Left ventricle myocardium inferior (tissue), 1 donor: ENCODE measurements around the gene RPS10. TPM values are rescaled to one million over a fixed set of nuclear protein-coding genes. Genes with fewer than 3 reads are reported as not detected.
"Not testable (repeated sequence)": the region's sequence is repeated elsewhere in the genome, so short reads cannot be mapped to it uniquely, and the experiment has no call there.

Source experiments
- DNase-seq: peaks from one replicate; pipeline ENCODE4 v3.0.0-alpha.2; 2020
- H3K27ac ChIP-seq: fragments of 200-600 bp; replicated peaks from 2 replicates; pipeline ENCODE4 v1.8.0; 2021
- H3K27me3 ChIP-seq: fragments of 200-600 bp; 2 replicates; pipeline ENCODE4 v1.8.0; 2021; ENCODE audit warnings: low read depth
- H3K36me3 ChIP-seq: fragments of 200-600 bp; 2 replicates; pipeline ENCODE4 v1.8.0; 2021
- H3K4me1 ChIP-seq: fragments of 200-600 bp; 2 replicates; pipeline ENCODE4 v1.8.0; 2021
- H3K4me3 ChIP-seq: fragments of 200-600 bp; 2 replicates; pipeline ENCODE4 v1.8.0; 2021; ENCODE audit warnings: mild to moderate bottlenecking, moderate library complexity
- H3K9me3 ChIP-seq: fragments of 200-600 bp; replicated peaks from 2 replicates; pipeline ENCODE4 v1.8.0; 2021
- CTCF ChIP-seq: fragments of 200-600 bp; IDR thresholded peaks from 2 replicates; pipeline ENCODE4 v1.8.0; 2021; ENCODE audit warnings: antibody characterized with exemption, mild to moderate bottlenecking, borderline replicate concordance
- intact Hi-C: fragments of 100-400 bp; cut with micrococcal nuclease; formaldehyde crosslinking; loops from one replicate; pipeline ENCODE4 v1.11.0; 2022
- total RNA-seq: library from RNA; stranded (reverse); fragmentation: NEBNext Ultra II Directional; extraction: Animal tissue kit (Norgen Biotek cat#: 25700); gene quantifications from one replicate; pipeline ENCODE4 v1.2.1, GENCODE V29; 2021
- donor health status: DM: no; HTN: yes; CAD: no; lungs with severe emphysema.

Gene RPS10
- total RNA-seq, 1 donor from 2014 or later = 678 TPM

DNA sequence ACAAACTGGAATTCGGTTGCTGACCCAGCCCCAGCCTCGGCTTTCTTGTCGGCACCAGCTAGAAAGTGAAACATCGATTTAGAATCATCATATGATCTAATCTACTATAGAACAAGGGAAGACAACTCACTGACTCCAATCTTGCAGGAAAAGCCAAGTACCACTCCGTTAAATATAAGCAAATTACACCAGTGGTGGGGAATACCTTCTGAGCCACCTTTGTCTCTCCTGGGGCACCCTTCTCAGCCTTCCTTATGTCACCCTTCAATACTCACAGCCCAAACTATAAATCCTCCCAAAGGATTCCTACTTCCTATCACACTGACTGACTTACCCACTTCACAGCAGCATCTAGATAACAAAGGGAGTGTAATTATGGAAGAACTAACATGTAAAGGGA is 7.5 kb downstream of the RPS10 start:
- Histone ChIP-seq H3K27ac (no peak overlapping the region), H3K9me3 (no peaks in the 10 kb centered on the region), H3K4me3 (no peak overlapping the region), H3K4me1 (peaks cover 13% of the 10 kb centered on the region), H3K36me3 (peaks cover 74% of the 10 kb centered on the region), H3K27me3 (no peaks in the 10 kb centered on the region)
- DNase-seq = no peak
- intact Hi-C loops = loop anchor here (10.0 kb wide), 1 partner anchor 224 kb away; no protein-coding TSS in a partner anchor
- TF ChIP-seq CTCF = no peak

DNA sequence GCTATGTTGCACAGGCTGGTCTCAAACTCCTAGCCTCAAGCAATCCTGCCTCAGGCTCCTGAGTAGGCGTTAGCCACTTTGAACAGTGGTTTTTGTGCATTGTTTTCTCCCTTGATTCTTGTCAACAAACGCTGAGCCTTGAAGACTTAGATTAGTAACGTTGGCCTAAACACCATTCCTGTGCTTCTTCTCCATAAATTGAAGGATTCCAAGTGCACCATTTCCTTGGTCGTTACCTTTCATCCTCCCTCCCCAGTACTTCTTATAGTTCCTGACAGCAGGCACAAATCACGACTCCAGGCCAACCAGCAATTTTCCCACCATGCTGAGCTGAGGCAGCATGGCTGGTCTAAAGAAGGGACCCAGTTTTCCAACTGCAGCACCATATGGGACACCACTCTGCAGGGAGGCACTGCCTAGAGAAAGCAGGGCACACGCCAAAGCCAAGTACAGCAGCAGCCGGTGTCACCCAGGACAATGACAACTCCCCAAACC is 8.9 kb downstream of the RPS10 start:
- no peak overlapping the region for H3K4me3 ChIP-seq
- H3K27ac ChIP-seq = no peak overlapping the region
- intact Hi-C loops = loop anchor here (10.0 kb wide), 1 partner anchor 222 kb away; no protein-coding TSS in a partner anchor
- no peak for DNase-seq
- no peaks in the 10 kb centered on the region for H3K9me3 ChIP-seq
- no peaks in the 10 kb centered on the region for H3K27me3 ChIP-seq
- H3K36me3 ChIP-seq = peaks cover 60% of the 10 kb centered on the region
- H3K4me1 ChIP-seq = peaks cover 8% of the 10 kb centered on the region
- TF ChIP-seq CTCF = no peak

GRCh38 chr6:34414999-34415858 is 10.6 kb downstream of the RPS10 start:
- Histone ChIP-seq H3K27me3 (no peaks in the 10 kb centered on the region), H3K4me1 (peaks cover 8% of the 10 kb centered on the region), H3K4me3 (no peak overlapping the region), H3K9me3 (no peaks in the 10 kb centered on the region), H3K27ac (peak overlapping the region; percentile 62), H3K36me3 (peaks cover 43% of the 10 kb centered on the region)
- peak; percentile 86 for TF ChIP-seq CTCF
- DNase-seq = no peak
- intact Hi-C loops = loop anchor here (5.0 to 10.0 kb wide), 2 partner anchors 163 to 220 kb away; no protein-coding TSS in a partner anchor

DNA sequence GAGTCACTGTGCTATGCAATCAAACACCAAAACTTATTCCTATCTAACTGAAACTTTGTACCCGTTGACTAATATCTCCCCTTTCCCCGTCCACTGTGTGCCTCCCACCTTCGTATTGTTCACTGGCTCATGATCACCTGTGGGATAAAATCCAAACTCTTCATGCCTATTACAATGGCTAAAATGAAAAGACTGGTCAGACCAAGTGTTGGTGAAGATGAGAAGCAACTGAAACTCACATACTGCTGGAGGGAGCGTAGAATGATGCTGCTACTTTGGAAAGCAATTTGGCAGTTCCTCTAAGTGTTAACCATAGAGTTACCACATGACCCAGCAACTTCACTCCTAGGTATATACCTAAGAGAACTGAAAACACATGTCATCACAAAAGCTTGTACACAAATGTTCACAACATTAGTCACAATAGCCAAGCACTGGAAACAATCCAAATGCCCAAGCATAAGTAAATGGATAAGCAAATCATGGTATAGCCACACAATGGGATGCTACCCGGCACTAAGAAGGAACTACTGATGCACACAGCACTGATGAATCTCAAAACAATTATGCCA is 13.1 kb downstream of the RPS10 start:
- Histone ChIP-seq H3K36me3 (peaks cover 18% of the 10 kb centered on the region), H3K27me3 (no peaks in the 10 kb centered on the region), H3K27ac (no peak overlapping the region), H3K4me3 (no peak overlapping the region), H3K9me3 (no peaks in the 10 kb centered on the region), H3K4me1 (peaks cover 8% of the 10 kb centered on the region)
- no peak for DNase-seq
- no peak for TF ChIP-seq CTCF
- intact Hi-C loops = loop anchor here (5.0 to 10.0 kb wide), 2 partner anchors 160 to 218 kb away; no protein-coding TSS in a partner anchor

- Histone ChIP-seq H3K4me3 (no peak overlapping the region), H3K27ac (no peak overlapping the region), H3K27me3 (no peaks in the 10 kb centered on the region), H3K9me3 (no peaks in the 10 kb centered on the region), H3K36me3 (peaks cover 11% of the 10 kb centered on the region), H3K4me1 (peaks cover 8% of the 10 kb centered on the region)
- intact Hi-C loops = loop anchor here (5.0 to 10.0 kb wide), 2 partner anchors 160 to 217 kb away; no protein-coding TSS in a partner anchor
- TF ChIP-seq CTCF = no peak
- no peak for DNase-seq
Measured at GRCh38 chr6:34412016-34412415, 13.9 kb downstream of the RPS10 start.

DNA sequence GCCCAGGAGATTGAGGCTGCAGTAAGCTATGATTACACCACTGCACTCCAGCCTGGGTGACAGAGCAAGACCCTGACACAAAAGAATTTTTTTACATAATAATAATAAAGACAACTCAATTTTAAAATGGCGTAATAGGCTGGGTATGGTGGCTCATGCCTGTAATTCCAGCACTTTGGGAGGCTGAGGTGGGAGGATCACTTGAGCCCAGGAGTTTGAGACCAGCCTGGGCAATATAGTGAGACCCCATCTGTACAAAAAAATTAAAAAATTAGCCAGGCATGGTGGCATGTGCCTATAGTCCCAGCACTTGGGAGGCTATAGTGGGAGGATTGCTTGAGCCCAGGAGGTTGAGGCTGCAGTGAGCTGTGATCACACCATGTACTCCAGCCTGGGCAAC is 18.0 kb downstream of the RPS10 start:
- intact Hi-C loops, H3K4me1 ChIP-seq, H3K4me3 ChIP-seq: not testable (repeated sequence)

More for the DNA sequence above, 18.0 kb downstream of the RPS10 start:
- not testable (repeated sequence) for H3K9me3 ChIP-seq, H3K27me3 ChIP-seq, H3K36me3 ChIP-seq, H3K27ac ChIP-seq, DNase-seq
